ENCODE results near the gene GJB6. TPM values are rescaled to one million over a fixed set of nuclear protein-coding genes. Genes with fewer than 3 reads are reported as not detected.

GJB6 gene
- total RNA-seq, 1 experiment from 2014 or later = 0.84 TPM

GRCh38 chr13:20263393-20264044 lies 31.4 kb upstream of the GJB6 start:
- DNase-seq = no peak
- CTCF ChIA-PET = no interaction called here
- BruUV-seq (replicated peaks) = no TSS peak
- H3K4me2 ChIP-seq (ENCODE audit: low read length) = no peak overlapping the region
- no peak overlapping the region for H3K4me3 ChIP-seq (ENCODE audit: low read length)
- no peaks in the 10 kb centered on the region for H3K27me3 ChIP-seq (ENCODE audit: low read length)
- no peaks in the 10 kb centered on the region for H4K20me1 ChIP-seq (ENCODE audit: low read length)
- no peaks in the 10 kb centered on the region for H3K36me3 ChIP-seq (ENCODE audit: low read depth, low read length)
- H3K27ac ChIP-seq (ENCODE audit: low read length) = no peak overlapping the region
- H3K4me1 ChIP-seq (ENCODE audit: insufficient read depth, low read length) = no peaks in the 10 kb centered on the region
- H3K79me2 ChIP-seq (ENCODE audit: low read length) = no peaks in the 10 kb centered on the region
- no peak for TF ChIP-seq CTCF (conservative IDR thresholded peaks at IDR 0.05; ENCODE audit: low read depth, low read length)
- TF ChIP-seq EZH2 (IDR thresholded peaks at IDR 0.05; ENCODE audit: low read length, unreplicated experiment) = no peak
- TF ChIP-seq EZH2phosphoT487 (IDR thresholded peaks at IDR 0.05; ENCODE audit: borderline replicate concordance, low read length) = no peak
- H3K9ac ChIP-seq (ENCODE audit: low read length) = no peak overlapping the region
- H2AFZ ChIP-seq (ENCODE audit: low read length) = no peak overlapping the region
- H3K9me2 ChIP-seq (replicated peaks; ENCODE audit: low read length) = no peaks in the 10 kb centered on the region
- POLR2A ChIA-PET (ENCODE audit: unreplicated experiment) = no interaction called here
- H3K9me3 ChIP-seq (ENCODE audit: low read length) = no peaks in the 10 kb centered on the region
- H3F3A ChIP-seq (ENCODE audit: low read length, unreplicated experiment) = no peaks in the 10 kb centered on the region
- no peak for ATAC-seq
- intact Hi-C loops (cut with micrococcal nuclease) = no loop called here

GRCh38 chr13:20258963-20259288 lies 26.8 kb upstream of the GJB6 start:
- no TSS peak for BruUV-seq (replicated peaks)
- H3K4me2 ChIP-seq (ENCODE audit: low read length) = peak overlapping the region; percentile 64
- no peaks in the 10 kb centered on the region for H4K20me1 ChIP-seq (ENCODE audit: low read length)
- no peaks in the 10 kb centered on the region for H3K36me3 ChIP-seq (ENCODE audit: low read depth, low read length)
- H3K9me2 ChIP-seq (replicated peaks; ENCODE audit: low read length) = no peaks in the 10 kb centered on the region
- no peaks in the 10 kb centered on the region for H3K79me2 ChIP-seq (ENCODE audit: low read length)
- H3K27me3 ChIP-seq (ENCODE audit: low read length) = no peaks in the 10 kb centered on the region
- no peak for DNase-seq
- H3K27ac ChIP-seq (ENCODE audit: low read length) = no peak overlapping the region
- peak overlapping the region; percentile 61 for H3K4me3 ChIP-seq (ENCODE audit: low read length)
- no peak for ATAC-seq
- CTCF ChIA-PET = no interaction called here
- no peaks in the 10 kb centered on the region for H3F3A ChIP-seq (ENCODE audit: low read length, unreplicated experiment)
- peaks cover 6% of the 10 kb centered on the region for H3K4me1 ChIP-seq (ENCODE audit: insufficient read depth, low read length)
- POLR2A ChIA-PET (ENCODE audit: unreplicated experiment) = no interaction called here
- H3K9ac ChIP-seq (ENCODE audit: low read length) = no peak overlapping the region
- peak overlapping the region; percentile 76; the same call in 1 of the 2 replicates for H2AFZ ChIP-seq (ENCODE audit: low read length)
- no peaks in the 10 kb centered on the region for H3K9me3 ChIP-seq (ENCODE audit: low read length)
- TF ChIP-seq CTCF (conservative IDR thresholded peaks at IDR 0.05; ENCODE audit: low read depth, low read length) (no peak), EZH2 (IDR thresholded peaks at IDR 0.05; ENCODE audit: low read length, unreplicated experiment) (no peak), EZH2phosphoT487 (IDR thresholded peaks at IDR 0.05; ENCODE audit: borderline replicate concordance, low read length) (no peak)
- intact Hi-C loops (cut with micrococcal nuclease) = no loop called here

- no TSS peak for BruUV-seq (replicated peaks)
Measured at GRCh38 chr13:20258208-20258962, 26.3 kb upstream of the GJB6 start.

More at GRCh38 chr13:20258208-20258962, 26.3 kb upstream of the GJB6 start:
- ATAC-seq (peak; percentile 35), DNase-seq (no peak)
- H3K79me2 ChIP-seq (ENCODE audit: low read length) = no peaks in the 10 kb centered on the region
- no peaks in the 10 kb centered on the region for H3K9me2 ChIP-seq (replicated peaks; ENCODE audit: low read length)
- ChIA-PET POLR2A (ENCODE audit: unreplicated experiment) (no interaction called here), CTCF (no interaction called here)
- H3K9me3 ChIP-seq (ENCODE audit: low read length) = no peaks in the 10 kb centered on the region
- peak overlapping the region; percentile 76 for H2AFZ ChIP-seq (ENCODE audit: low read length)
- no peaks in the 10 kb centered on the region for H3K27me3 ChIP-seq (ENCODE audit: low read length)
- H3K9ac ChIP-seq (ENCODE audit: low read length) = no peak overlapping the region
- peaks cover 11% of the 10 kb centered on the region for H3K4me1 ChIP-seq (ENCODE audit: insufficient read depth, low read length)
- peak overlapping the region; percentile 64 for H3K4me2 ChIP-seq (ENCODE audit: low read length)
- H3F3A ChIP-seq (ENCODE audit: low read length, unreplicated experiment) = no peaks in the 10 kb centered on the region
- no peaks in the 10 kb centered on the region for H4K20me1 ChIP-seq (ENCODE audit: low read length)
- H3K4me3 ChIP-seq (ENCODE audit: low read length) = peak overlapping the region; percentile 61
- intact Hi-C loops (cut with micrococcal nuclease) = no loop called here
- TF ChIP-seq EZH2 (IDR thresholded peaks at IDR 0.05; ENCODE audit: low read length, unreplicated experiment) (no peak), CTCF (conservative IDR thresholded peaks at IDR 0.05; ENCODE audit: low read depth, low read length) (no peak), EZH2phosphoT487 (IDR thresholded peaks at IDR 0.05; ENCODE audit: borderline replicate concordance, low read length) (no peak)
- H3K27ac ChIP-seq (ENCODE audit: low read length) = no peak overlapping the region
- no peaks in the 10 kb centered on the region for H3K36me3 ChIP-seq (ENCODE audit: low read depth, low read length)
